Omental fat pad (tissue), 4 donors: ENCODE data around the gene STOM. TPM values are rescaled to one million over a fixed set of nuclear protein-coding genes. Genes with fewer than 3 reads are reported as not detected.

ENCODE experiments used
- ATAC-seq: fragments of 150-250 bp; one replicate; pipeline ENCODE4 v1.9.1; 2016; ENCODE audit warnings: mild to moderate bottlenecking, moderate library complexity; ENCODE audit not compliant: low FRiP score
- DNase-seq: peaks from one replicate; pipeline ENCODE4 v3.0.0-alpha.2; 2019; ENCODE audit warnings: low spot score
- CTCF ChIP-seq, 3 donors: fragments of 450-650 bp; IDR thresholded peaks; one replicate each; pipeline ENCODE4 v1.5.1; 2016 to 2017; ENCODE audit warnings: antibody characterized with exemption in 3 of 3, mild to moderate bottlenecking in 3 of 3, moderate library complexity in 2 of 3
- total RNA-seq, 4 donors: library from RNA; depleted of rRNA; stranded (reverse); fragments of >200 nt; gene quantifications; one replicate each; pipeline ENCODE4 v1.1.0, GENCODE V29; 2016

Gene STOM
- total RNA-seq, 4 donors from 2014 or later = 398 to 1,331 (median 641) TPM

- ATAC-seq = no peak
- no peak for TF ChIP-seq CTCF (IDR thresholded peaks at IDR 0.05)
- no peak for DNase-seq
Measured at GRCh38 chr9:121301881-121302286, 68.2 kb downstream of the STOM start.

GRCh38 chr9:121300283-121301119 lies 69.5 kb downstream of the STOM start:
- TF ChIP-seq CTCF (IDR thresholded peaks at IDR 0.05) = no peak
- no peak for DNase-seq
- no peak for ATAC-seq

- peak; percentile 30 for ATAC-seq
- TF ChIP-seq CTCF (IDR thresholded peaks at IDR 0.05) = no peak
- no peak for DNase-seq
Measured at GRCh38 chr9:121299467-121300282, 70.4 kb downstream of the STOM start.

DNA sequence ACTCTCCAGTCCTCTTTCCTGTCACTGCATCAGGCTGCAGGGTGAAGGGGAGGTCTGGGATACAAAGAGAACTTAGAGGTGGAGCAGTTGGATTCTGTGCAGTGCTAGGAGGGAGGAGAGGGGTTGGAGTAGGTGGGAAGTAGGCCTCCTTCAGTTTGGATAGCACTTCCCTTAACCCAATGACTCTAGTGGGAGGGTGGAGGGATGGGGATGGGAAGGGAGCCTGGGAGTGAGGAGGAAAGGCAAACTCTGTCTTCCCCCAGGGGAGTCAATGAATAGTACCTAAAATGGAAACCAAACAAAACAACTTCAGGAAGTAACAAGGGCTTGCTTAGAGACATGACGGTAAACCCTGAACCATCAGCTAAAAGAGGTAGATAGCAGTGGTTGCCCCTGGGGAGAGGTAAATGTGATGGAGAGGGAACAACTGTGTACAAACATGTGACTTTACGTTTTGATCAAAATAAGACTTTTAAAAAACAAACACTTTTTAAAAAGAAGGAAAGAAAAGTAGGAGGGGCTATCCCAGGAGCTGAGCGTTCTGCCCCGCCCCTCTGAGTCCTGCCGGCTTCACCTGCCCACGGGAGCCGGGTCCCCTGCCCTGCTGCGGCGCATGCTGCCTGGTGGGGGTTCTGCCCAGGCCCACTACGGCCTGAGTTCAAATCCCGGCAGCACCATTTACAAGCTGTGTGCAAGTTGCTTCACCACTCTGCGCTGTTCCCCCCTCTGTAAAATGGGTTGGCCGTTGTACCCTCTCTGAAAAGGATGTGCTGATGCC lies 71.2 kb downstream of the STOM start:
- peak; percentile 50 for ATAC-seq
- no peak for TF ChIP-seq CTCF (IDR thresholded peaks at IDR 0.05)
- DNase-seq = no peak

DNA sequence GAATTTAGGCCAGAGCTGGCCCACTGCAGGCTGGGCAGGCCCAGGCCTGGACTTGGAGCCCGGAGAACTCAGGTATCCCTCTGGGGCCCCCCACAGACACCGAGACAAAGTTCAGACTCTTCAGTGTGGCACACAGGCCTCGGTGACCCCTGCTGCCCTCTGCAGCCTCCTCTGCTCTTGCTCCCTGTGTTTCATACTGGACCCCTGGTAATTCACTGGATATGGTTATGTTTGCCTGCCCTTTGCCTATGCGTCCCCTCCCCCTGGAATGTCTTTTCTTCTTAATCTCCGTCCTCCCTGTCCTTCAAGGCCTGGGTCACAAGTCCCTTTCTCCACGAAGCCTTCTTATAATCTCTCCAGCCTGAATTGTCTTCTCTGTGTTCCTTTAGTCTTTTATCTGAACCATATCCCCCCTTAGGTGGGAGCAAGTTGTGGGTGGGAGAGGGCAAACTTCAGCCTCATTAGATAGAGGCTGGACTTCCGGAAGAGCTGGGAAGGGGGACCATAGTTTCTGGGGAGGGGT lies 72.0 kb downstream of the STOM start:
- ATAC-seq = no peak
- no peak for TF ChIP-seq CTCF (IDR thresholded peaks at IDR 0.05)

GRCh38 chr9:121297389-121297788 lies 72.7 kb downstream of the STOM start:
- no peak for ATAC-seq
- no peak for TF ChIP-seq CTCF (IDR thresholded peaks at IDR 0.05)
- no peak for DNase-seq

More for the DNA sequence above, 72.0 kb downstream of the STOM start:
- no peak for DNase-seq
